Activated T-helper 1 cell treated with anti-CD3 and anti-CD28 coated beads, Interleukin-2, amount 50 U/mL, for 16 hours (primary cell): ENCODE data around the gene ACSS2.

ENCODE experiments used
- DNase-seq, 2 donors: peaks; one replicate each; pipeline ENCODE4 v3.0.0-alpha.2; 2020; ENCODE audit warnings: low read depth in 1 of 2, low spot score in 1 of 2

Gene ACSS2

GRCh38 chr20:34876406-34877282, at the start of gene ACSS2:
Gene ACSS2, plus strand, starts transcription at chr20:34876612. Its CDS starts 34 bp downstream, at chr20:34876646.
- peak; percentile 91 to 95 for DNase-seq

- DNase-seq: no peak
These were observed 47.2 kb upstream of the ACSS2 start for GRCh38 chr20:34829191-34829590.

- DNase-seq: no peak
These were observed 44.5 kb upstream of the ACSS2 start for GRCh38 chr20:34831936-34832335.

GRCh38 chr20:34834459-34834893, 41.9 kb upstream of the ACSS2 start:
- DNase-seq: no peak

GRCh38 chr20:34842143-34842542, 34.3 kb upstream of the ACSS2 start:
- DNase-seq: no peak

- no peak for DNase-seq
These were observed 33.0 kb upstream of the ACSS2 start for GRCh38 chr20:34843421-34843820.

- DNase-seq: no peak
These were observed 27.8 kb upstream of the ACSS2 start for GRCh38 chr20:34848597-34848996.

- no peak for DNase-seq
These were observed 26.6 kb upstream of the ACSS2 start for GRCh38 chr20:34849778-34850177.

GRCh38 chr20:34850969-34851368, 25.4 kb upstream of the ACSS2 start:
- no peak for DNase-seq

GRCh38 chr20:34852298-34852697, 24.1 kb upstream of the ACSS2 start:
- no peak for DNase-seq

- no peak for DNase-seq
These were observed 17.0 kb upstream of the ACSS2 start for GRCh38 chr20:34859367-34859766.

GRCh38 chr20:34859826-34860545, 16.4 kb upstream of the ACSS2 start:
- DNase-seq: no peak

GRCh38 chr20:34861386-34862084, 14.9 kb upstream of the ACSS2 start:
- no peak for DNase-seq

- no peak for DNase-seq
These were observed 13.7 kb upstream of the ACSS2 start for GRCh38 chr20:34862724-34863123.

- DNase-seq: no peak
These were observed 12.9 kb upstream of the ACSS2 start for GRCh38 chr20:34863421-34863965.

- DNase-seq: no peak
These were observed 12.2 kb upstream of the ACSS2 start for GRCh38 chr20:34864216-34864615.

GRCh38 chr20:34871320-34871926, 5.0 kb upstream of the ACSS2 start:
- no peak for DNase-seq

GRCh38 chr20:34871966-34872621, 4.3 kb upstream of the ACSS2 start:
- no peak for DNase-seq

GRCh38 chr20:34872622-34873224, 3.7 kb upstream of the ACSS2 start, which contains the start of gene GGT7:
Gene GGT7, minus strand, starts transcription at chr20:34872856. Its CDS starts 41 bp downstream, at chr20:34872815.
- peak; percentile 80 to 84 for DNase-seq

GRCh38 chr20:34873583-34874093, 2.8 kb upstream of the ACSS2 start:
- DNase-seq: no peak
